SK-N-MC (cell line): ENCODE results near the gene RHBDD1.

Experiments
- DNase-seq: peaks from one replicate; pipeline ENCODE4 v3.0.0-alpha.2; 2011; ENCODE audit warnings: low read depth, low spot score
- H3K27ac ChIP-seq: fragments of 200-600 bp; sonication (generic); 2 replicates; pipeline ENCODE4 v1.5.1; 2016; ENCODE audit warnings: mixed run types
- H3K36me3 ChIP-seq: fragments of 200-600 bp; sonication (generic); 2 replicates; pipeline ENCODE4 v1.6.1; 2017; ENCODE audit warnings: antibody characterized with exemption, low read length, mixed read lengths; ENCODE audit not compliant: insufficient read depth
- H3K4me3 ChIP-seq: fragments of 200-600 bp; sonication (generic); 2 replicates; pipeline ENCODE4 v1.5.1; 2016
- H3K9ac ChIP-seq: fragments of 200-600 bp; sonication (generic); 2 replicates; pipeline ENCODE4 v1.8.0; 2017; ENCODE audit warnings: mixed run types, mixed read lengths; ENCODE audit not compliant: insufficient read length
- H3K9me3 ChIP-seq: fragments of 200-600 bp; sonication (generic); 2 replicates; pipeline ENCODE4 v1.6.1; 2017; ENCODE audit warnings: low read depth, mild to moderate bottlenecking, antibody characterized with exemption, low read length, moderate library complexity, mixed read lengths
- EZH2 ChIP-seq: fragments of 200-600 bp; sonication (generic); IDR thresholded peaks from one replicate; pipeline ENCODE4 v1.6.1; 2017; ENCODE audit warnings: antibody characterized with exemption
- FOXP2 ChIP-seq: optimal IDR thresholded peaks from 2 replicates; pipeline ENCODE3; 2011; ENCODE audit warnings: mild to moderate bottlenecking, moderate library complexity; ENCODE audit not compliant: insufficient read depth; ENCODE audit errors: extremely low read length, control extremely low read depth
- POLR2AphosphoS5 ChIP-seq: IDR thresholded peaks from 2 replicates; pipeline ENCODE4 v1.6.1; 2012; ENCODE audit warnings: mild to moderate bottlenecking, low read depth, low read length, borderline replicate concordance

RHBDD1 gene

DNA sequence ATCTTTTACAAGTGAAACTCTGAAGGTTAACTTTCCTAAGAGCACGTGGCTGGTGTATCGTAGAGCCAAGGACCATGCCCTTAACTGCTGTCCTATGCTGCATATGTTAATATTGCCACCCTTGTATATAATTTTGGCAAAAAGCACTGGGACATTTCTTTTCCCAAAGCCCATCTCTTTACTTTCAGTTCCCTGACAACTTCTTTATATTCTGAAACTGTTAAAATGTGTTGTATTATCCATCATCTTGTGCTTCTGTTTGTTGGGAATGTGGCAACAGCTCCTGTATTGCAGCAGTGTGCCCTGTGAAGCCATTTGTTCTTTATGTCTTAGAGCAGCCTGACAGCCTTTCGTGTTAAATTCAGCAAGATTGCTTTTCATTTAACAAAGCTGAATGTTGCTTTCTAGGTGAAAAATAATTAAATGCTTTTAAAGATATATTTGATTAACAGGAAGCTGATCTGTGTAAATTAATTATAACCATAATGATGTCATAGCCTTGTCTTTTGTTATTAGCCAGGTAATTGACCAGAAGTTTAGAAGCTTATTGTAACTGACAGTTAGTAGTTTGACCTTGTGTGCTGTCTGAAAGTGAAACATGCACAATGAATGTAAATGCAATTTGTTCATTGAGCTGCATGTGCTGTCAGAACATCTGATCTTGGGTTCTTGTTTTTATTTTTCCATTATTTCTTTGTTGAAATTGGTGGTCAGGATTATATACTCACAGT is 9.7 kb downstream of the RHBDD1 start:
- Histone ChIP-seq H3K27ac (no peak overlapping the region), H3K9ac (no peak overlapping the region), H3K36me3 (peaks cover 4% of the 10 kb centered on the region; the same call in 1 of the 2 replicates), H3K9me3 (no peaks in the 10 kb centered on the region), H3K4me3 (no peak overlapping the region)
- no peak for TF ChIP-seq EZH2
- no peak for TF ChIP-seq POLR2AphosphoS5
- TF ChIP-seq FOXP2 = no peak
- DNase-seq = no peak

DNA sequence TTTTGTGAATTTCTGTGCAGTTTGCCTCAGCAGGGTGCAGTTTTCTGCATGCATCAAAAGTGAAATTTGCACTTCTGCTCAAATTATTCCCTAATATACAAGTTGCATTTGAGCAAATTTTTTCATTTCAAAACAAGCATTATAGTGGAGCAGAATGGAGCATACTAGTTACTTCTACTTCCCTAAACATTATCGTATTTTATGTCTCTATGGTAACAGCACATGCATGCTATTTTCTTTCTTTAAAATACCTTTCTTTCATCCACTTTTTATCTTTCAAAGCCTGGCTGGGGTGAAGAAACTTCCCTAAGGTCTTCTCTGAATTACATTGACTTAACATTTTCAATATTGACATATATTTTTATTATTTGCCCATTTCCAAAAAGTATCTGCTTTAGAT is 11.2 kb downstream of the RHBDD1 start:
- Histone ChIP-seq H3K4me3 (no peak overlapping the region), H3K36me3 (no peaks in the 10 kb centered on the region), H3K9me3 (no peaks in the 10 kb centered on the region), H3K9ac (no peak overlapping the region), H3K27ac (no peak overlapping the region)
- no peak for TF ChIP-seq EZH2
- no peak for DNase-seq

DNA sequence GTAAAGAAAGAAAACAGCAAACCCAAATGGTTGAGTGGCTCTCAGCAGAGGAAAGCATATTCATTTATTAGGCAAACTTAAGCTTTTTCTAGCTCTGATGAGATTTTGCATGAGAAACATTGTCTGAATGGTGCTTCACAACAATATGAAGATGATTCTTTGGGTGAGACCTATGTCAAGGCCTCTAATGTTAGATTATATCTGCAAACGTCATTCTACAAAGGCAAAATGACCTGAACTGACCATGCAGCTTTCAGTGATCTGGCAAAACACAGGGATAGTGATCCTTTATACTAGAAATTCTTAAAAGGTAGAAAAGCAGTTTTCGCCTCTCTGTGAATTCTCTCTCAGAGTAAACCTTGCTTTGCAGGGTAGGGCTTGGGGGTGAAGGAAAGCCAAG is 11.7 kb downstream of the RHBDD1 start:
- no peak overlapping the region for H3K9ac ChIP-seq
- H3K36me3 ChIP-seq = no peaks in the 10 kb centered on the region
- no peak overlapping the region for H3K27ac ChIP-seq
- H3K9me3 ChIP-seq = no peaks in the 10 kb centered on the region
- no peak for DNase-seq
- no peak for TF ChIP-seq POLR2AphosphoS5
- no peak for TF ChIP-seq EZH2
- no peak for TF ChIP-seq FOXP2
- H3K4me3 ChIP-seq = no peak overlapping the region

DNA sequence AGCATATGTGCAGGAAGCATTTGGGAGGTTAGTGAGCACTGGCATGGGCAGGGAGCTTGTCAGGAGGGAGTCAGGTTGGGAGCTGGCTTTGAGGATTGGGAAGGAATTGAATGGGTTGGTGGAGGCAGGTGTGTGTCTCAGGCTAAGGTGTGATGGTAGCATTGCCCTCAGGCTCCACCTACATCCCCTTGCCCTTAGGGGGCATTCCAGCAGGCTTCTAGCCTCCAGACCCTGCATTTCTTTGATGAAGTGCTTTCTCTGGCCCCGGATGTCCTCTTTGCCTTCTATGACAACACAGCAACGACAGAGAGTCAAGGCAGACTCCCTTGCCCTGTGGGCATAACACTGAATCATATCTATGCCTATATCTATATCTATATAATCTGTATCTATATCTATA is 13.5 kb downstream of the RHBDD1 start:
- TF ChIP-seq POLR2AphosphoS5 = no peak
- TF ChIP-seq EZH2 = no peak
- TF ChIP-seq FOXP2 = no peak
- Histone ChIP-seq H3K4me3 (no peak overlapping the region), H3K36me3 (no peaks in the 10 kb centered on the region), H3K9ac (no peak overlapping the region), H3K27ac (no peak overlapping the region), H3K9me3 (no peaks in the 10 kb centered on the region)
- DNase-seq = no peak

DNA sequence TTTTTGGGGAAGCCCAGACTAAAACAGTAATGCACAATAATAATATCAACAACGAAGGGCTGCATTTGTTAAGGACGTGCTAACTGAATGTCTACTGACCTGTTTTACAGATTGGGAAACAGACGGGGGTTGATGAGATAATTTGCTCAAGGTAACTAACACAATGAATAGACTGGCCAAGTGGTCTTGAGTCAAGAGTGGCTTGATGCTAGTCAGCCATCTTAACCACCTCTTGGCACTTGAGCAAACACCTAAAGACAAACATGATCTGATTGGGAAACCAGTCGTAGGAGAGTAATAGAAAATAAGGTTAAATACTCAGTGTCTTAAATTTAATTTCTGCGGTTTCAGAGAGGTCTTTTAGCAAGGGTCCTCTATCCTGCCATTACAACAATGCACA is 14.2 kb downstream of the RHBDD1 start:
- H3K27ac ChIP-seq = no peak overlapping the region
- TF ChIP-seq EZH2 (no peak), POLR2AphosphoS5 (no peak), FOXP2 (no peak)
- H3K4me3 ChIP-seq = no peak overlapping the region
- DNase-seq = no peak
- H3K9me3 ChIP-seq = no peaks in the 10 kb centered on the region
- no peaks in the 10 kb centered on the region for H3K36me3 ChIP-seq
- no peak overlapping the region for H3K9ac ChIP-seq

DNA sequence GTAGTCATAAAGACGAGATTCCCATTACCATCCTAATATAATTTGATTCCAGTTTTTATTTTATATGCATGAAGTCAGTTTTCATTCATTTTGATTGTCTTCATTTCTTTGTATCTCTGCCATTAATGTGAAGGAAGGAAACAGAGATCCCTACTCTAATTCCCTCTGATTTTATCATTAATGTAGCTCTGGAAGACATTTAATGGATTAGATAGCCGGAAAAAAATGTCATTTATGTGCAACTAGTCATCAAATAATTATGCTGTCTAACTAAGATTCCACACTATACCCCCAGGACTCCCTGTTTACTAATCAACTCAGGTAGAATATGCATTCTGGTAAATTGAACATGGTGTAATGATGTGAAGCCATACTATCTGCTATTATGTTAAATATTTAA is 19.9 kb downstream of the RHBDD1 start:
- no peak overlapping the region for H3K9ac ChIP-seq
- TF ChIP-seq EZH2 (no peak), POLR2AphosphoS5 (no peak), FOXP2 (no peak)
- H3K9me3 ChIP-seq = no peaks in the 10 kb centered on the region
- no peaks in the 10 kb centered on the region for H3K36me3 ChIP-seq
- no peak overlapping the region for H3K27ac ChIP-seq
- DNase-seq = no peak
- no peak overlapping the region for H3K4me3 ChIP-seq

DNA sequence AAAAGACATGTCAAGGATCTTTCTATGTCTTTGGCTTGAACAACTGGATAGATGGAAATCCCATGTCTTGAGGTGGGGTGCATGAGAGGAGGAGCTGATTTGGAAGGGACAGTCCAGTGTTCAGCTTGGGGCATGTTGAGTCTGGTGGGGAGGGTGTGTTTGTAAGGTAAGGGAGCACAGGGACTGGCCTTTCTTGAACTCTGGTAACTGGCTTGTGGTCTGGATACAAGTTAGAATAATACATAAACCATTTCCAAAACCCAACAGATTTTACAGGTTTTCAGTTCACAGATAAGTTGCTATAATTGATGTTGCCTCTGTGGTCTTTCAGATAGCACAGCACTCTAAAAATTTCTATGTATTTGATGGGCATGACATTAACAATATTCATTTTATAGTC is 24.2 kb downstream of the RHBDD1 start:
- DNase-seq = no peak

DNA sequence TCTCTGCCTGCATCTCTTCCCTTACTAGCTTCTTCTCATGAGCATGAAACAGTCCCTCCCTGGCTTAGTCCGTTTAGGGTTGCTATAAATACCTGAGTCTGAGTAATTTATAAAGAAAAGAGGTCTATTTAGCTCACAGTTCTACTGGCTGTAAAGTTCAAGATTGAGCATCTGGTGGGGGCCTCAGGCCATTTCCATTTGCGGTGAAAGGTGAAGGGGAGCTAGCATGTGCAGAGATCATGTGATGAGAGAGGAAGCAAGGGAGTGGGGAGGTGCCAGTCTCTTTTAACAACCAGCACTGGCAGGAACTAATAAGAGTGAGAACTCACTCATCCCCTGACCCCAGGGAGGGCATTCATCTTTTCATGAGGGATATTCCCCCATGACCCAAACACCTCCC is 26.8 kb downstream of the RHBDD1 start:
- Histone ChIP-seq H3K4me3 (no peak overlapping the region), H3K9ac (no peak overlapping the region), H3K9me3 (no peaks in the 10 kb centered on the region), H3K27ac (no peak overlapping the region), H3K36me3 (peaks cover 9% of the 10 kb centered on the region; the same call in 1 of the 2 replicates)
- no peak for TF ChIP-seq FOXP2
- no peak for TF ChIP-seq POLR2AphosphoS5
- no peak for TF ChIP-seq EZH2
- no peak for DNase-seq

More for the DNA sequence above, 24.2 kb downstream of the RHBDD1 start:
- H3K27ac ChIP-seq = no peak overlapping the region
- TF ChIP-seq POLR2AphosphoS5 (no peak), FOXP2 (no peak), EZH2 (no peak)
- H3K36me3 ChIP-seq = peaks cover 3% of the 10 kb centered on the region; the same call in 1 of the 2 replicates
- H3K4me3 ChIP-seq = no peak overlapping the region
- no peaks in the 10 kb centered on the region for H3K9me3 ChIP-seq
- H3K9ac ChIP-seq = no peak overlapping the region

DNA sequence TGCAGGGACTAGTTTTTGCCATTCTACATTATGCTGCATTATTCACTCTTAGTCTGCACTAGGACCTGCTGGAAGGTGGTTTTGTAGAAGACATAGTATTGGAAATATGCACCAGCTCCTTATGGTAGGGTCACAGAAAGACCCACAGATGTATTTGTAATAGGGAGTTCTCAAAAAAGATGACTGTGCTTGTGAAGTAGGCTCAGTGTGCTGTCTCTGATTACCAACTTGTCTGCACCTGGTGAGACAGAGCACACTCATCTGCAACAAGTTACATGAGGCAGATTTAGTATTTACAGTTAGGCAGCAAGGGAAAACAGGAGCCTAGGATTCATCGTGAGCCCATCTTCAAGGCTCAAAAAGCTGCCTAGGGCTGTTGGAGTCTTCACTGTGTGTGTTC is 29.4 kb downstream of the RHBDD1 start:
- DNase-seq = no peak
- H3K4me3 ChIP-seq = no peak overlapping the region
- TF ChIP-seq FOXP2 (no peak), EZH2 (no peak), POLR2AphosphoS5 (no peak)
- H3K9me3 ChIP-seq = no peaks in the 10 kb centered on the region
- H3K9ac ChIP-seq = no peak overlapping the region
- H3K27ac ChIP-seq = no peak overlapping the region
- peaks cover 9% of the 10 kb centered on the region; the same call in 1 of the 2 replicates for H3K36me3 ChIP-seq
